Mucosa of descending colon (tissue), 3 donors: ENCODE results near the gene SLC25A36. TPM values are rescaled to one million over a fixed set of nuclear protein-coding genes. Genes with fewer than 3 reads are reported as not detected.

Experiments
- ATAC-seq: fragments of 200-7000 bp; cut with Tn5 transposase; one replicate; pipeline ENCODE4 v1.9.1; 2020; ENCODE audit warnings: mild to moderate bottlenecking, moderate library complexity
- DNase-seq, 3 donors: peaks; one replicate each; pipeline ENCODE4 v3.0.0-alpha.2; 2020
- H3K36me3 ChIP-seq: fragments of 200-600 bp; one replicate; pipeline ENCODE4 v1.8.0; 2021; ENCODE audit warnings: low read depth, mild to moderate bottlenecking
- H3K4me1 ChIP-seq: fragments of 200-600 bp; one replicate; pipeline ENCODE4 v1.8.0; 2021; ENCODE audit warnings: low read depth, mild to moderate bottlenecking
- H3K4me3 ChIP-seq: fragments of 200-600 bp; one replicate; pipeline ENCODE4 v1.8.0; 2021; ENCODE audit warnings: mild to moderate bottlenecking
- H3K9me3 ChIP-seq: fragments of 200-600 bp; one replicate; pipeline ENCODE4 v1.8.0; 2021; ENCODE audit warnings: mild to moderate bottlenecking
- intact Hi-C, 2 donors: fragments of 100-400 bp; cut with DNase I in 1 of 2; cut with micrococcal nuclease in 1 of 2; formaldehyde crosslinking; loops; one replicate each; pipeline versions ENCODE4 v1.11.0 to v1.11.1; 2022; cut with DNase I, micrococcal nuclease
- long read RNA-seq, 2 donors: library from polyadenylated mRNA; unstranded; transcript quantifications; one replicate each; pipeline ENCODE4 v2.0.0, GENCODE V29; 2019 to 2021
- total RNA-seq, 3 donors: library from RNA; stranded (reverse); fragmentation: NEBNext Ultra II Directional in 2 of 3; extraction: Animal tissue kit (Norgen Biotek cat#: 25700) in 2 of 3; gene quantifications; one replicate each; pipeline versions ENCODE4 v1.2.1 to v1.2.4, GENCODE V29; 2021 to 2023
- TF ChIP-seq, protein P1 (sequence below): fragments of 200-600 bp; IDR thresholded peaks from one replicate; pipeline ENCODE4 v1.8.0; 2022; ENCODE audit warnings: antibody characterized with exemption, mild to moderate bottlenecking
- donor health status: DM: no; HTN: no; CAD: no; lungs with moderate emphysema.
- donor health status: DM: no; HTN: no; CAD: no.
- donor health status: DM: no; HTN: yes; CAD: no.

The SLC25A36 gene, protein sequence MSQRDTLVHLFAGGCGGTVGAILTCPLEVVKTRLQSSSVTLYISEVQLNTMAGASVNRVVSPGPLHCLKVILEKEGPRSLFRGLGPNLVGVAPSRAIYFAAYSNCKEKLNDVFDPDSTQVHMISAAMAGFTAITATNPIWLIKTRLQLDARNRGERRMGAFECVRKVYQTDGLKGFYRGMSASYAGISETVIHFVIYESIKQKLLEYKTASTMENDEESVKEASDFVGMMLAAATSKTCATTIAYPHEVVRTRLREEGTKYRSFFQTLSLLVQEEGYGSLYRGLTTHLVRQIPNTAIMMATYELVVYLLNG
- total RNA-seq = 10 to 100 TPM; 38.3 to 53.7 (median 47.5) TPM
- long read RNA-seq, donor 1, transcript SLC25A36-201 (7 exons, 1,301 nt) = major isoform, 12 of 30 reads
- long read RNA-seq, donor 1, transcript SLC25A36-208 (4 exons, 3,537 nt) = minor isoform, 7 of 30 reads
- long read RNA-seq, donor 1, partial matches to known transcripts = 0 of 30 reads
- long read RNA-seq, donor 1, other reads (novel, unspliced or antisense) = 8 of 30 reads
- long read RNA-seq, donor 2, transcript SLC25A36-201 (7 exons, 1,301 nt) = major isoform, 7 of 17 reads
- long read RNA-seq, donor 2, transcript SLC25A36-208 (4 exons, 3,537 nt) = minor isoform, 6 of 17 reads
- long read RNA-seq, donor 2, partial matches to known transcripts = 0 of 17 reads
- long read RNA-seq, donor 2, other reads (novel, unspliced or antisense) = 4 of 17 reads

- Histone ChIP-seq H3K4me3 (peak within 1 kb of the TSS; percentile 93), H3K36me3 (no peaks in the 10 kb centered on the region), H3K9me3 (no peaks in the 10 kb centered on the region), H3K4me1 (peaks cover 18% of the 10 kb centered on the region)
- TF ChIP-seq, protein P1, sequence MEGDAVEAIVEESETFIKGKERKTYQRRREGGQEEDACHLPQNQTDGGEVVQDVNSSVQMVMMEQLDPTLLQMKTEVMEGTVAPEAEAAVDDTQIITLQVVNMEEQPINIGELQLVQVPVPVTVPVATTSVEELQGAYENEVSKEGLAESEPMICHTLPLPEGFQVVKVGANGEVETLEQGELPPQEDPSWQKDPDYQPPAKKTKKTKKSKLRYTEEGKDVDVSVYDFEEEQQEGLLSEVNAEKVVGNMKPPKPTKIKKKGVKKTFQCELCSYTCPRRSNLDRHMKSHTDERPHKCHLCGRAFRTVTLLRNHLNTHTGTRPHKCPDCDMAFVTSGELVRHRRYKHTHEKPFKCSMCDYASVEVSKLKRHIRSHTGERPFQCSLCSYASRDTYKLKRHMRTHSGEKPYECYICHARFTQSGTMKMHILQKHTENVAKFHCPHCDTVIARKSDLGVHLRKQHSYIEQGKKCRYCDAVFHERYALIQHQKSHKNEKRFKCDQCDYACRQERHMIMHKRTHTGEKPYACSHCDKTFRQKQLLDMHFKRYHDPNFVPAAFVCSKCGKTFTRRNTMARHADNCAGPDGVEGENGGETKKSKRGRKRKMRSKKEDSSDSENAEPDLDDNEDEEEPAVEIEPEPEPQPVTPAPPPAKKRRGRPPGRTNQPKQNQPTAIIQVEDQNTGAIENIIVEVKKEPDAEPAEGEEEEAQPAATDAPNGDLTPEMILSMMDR = no peak
- ATAC-seq = peak; percentile 99
- peak; percentile 96 to 98 (median 98) for DNase-seq
- intact Hi-C loops = no loop called here
Measured at GRCh38 chr3:140941434-140942220, at the start of gene SLC25A36. TSS of gene SLC25A36 (plus strand) at chr3:140941836. CDS start at chr3:140942055, 219 bp downstream.

DNA sequence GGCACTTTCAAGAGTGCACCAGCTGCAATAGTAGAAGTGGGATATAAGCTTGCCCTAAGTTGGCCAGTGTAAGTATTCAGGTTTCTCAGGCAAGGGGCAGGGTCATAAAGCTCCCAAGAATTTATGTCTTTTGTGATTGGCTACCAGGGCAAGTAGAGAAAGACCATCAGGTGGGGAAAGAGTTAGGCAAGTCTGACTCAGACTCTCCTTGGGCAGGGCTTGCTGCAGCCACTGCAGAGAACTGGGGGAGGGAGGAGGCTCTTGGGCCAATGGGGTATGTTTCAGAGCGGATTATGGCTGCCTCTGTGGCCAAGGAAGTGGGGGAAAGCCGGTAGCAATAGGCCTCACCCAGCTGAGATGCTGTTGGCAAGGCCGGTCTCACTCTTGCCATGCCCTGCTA lies 44.6 kb upstream of the SLC25A36 start:
- Histone ChIP-seq H3K4me1 (no peaks in the 10 kb centered on the region), H3K36me3 (no peaks in the 10 kb centered on the region), H3K9me3 (no peaks in the 10 kb centered on the region), H3K4me3 (no peak overlapping the region)
- TF ChIP-seq, protein P1 = no peak
- ATAC-seq (no peak), DNase-seq (no peak)
- intact Hi-C loops = loop anchor here (5.0 to 10.0 kb wide), 2 partner anchors 208 to 210 kb away; no protein-coding TSS in a partner anchor

DNA sequence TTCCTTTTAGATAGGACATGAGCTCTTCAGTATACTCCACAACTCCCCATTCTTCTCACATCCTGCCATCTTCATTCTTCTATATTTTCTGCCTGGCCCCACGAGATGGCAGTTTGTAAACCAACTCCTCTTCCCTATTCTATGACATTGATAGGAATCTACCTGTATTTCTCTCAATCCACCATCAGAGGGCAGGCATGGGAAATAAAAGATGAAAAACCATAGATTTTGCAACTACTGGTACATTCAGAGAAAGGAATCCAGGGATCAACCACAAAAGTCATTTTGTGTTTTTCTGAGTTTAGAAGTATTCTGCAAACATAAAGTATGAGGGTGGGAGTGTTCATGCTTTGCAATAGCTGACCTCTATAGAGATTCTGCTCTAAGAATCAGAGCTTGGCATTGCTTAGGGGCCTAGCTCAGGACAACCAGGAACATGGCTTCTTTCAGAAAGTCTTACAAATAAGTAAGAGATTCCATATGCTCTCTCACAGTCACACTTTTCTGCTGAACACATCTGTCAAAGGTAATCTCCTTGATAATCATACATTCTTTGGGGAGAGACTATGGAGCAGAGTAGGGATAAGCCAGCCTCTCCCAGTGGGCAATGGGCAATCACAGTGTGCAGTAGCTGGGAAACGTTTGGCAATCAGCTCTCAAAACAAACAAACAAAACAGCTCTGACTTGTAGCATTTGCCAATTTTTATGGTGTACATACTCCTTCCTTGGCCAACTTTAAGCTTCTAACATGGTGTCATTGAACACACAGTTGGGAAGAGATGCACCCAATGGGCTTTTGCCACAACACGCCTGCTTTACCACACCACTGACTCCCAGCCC lies 43.1 kb upstream of the SLC25A36 start:
- peak in 1 of 3 donors; percentile 45 for DNase-seq
- TF ChIP-seq, protein P1 = peak; percentile 19

DNA sequence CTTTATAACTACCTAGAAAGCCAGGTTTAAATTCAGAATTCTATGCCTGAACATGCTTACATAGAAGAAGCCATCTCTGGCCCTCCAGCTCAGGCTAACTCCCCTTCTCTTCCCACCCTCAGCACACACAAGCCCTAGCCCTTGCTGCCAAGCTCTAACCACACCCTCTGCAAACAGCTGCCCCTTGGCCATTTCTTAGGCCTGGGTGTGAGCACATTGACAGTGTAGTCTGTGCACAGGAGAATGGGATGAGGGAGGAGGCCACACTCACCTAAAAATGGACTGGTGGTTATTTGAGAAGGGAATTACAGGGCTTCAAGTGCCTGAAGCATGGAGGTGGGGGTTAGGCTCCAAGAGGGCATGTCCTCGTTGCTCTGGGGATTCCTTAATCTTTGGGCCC lies 42.3 kb upstream of the SLC25A36 start:
- DNase-seq = peak in 1 of 3 donors; percentile 8
- peak; percentile 62 for ATAC-seq
- TF ChIP-seq, protein P1 = no peak

More for the DNA sequence above, 43.1 kb upstream of the SLC25A36 start:
- ATAC-seq = peak; percentile 81
- intact Hi-C loops = loop anchor here (5.0 to 10.0 kb wide), 2 partner anchors 206 to 209 kb away; no protein-coding TSS in a partner anchor
- no peaks in the 10 kb centered on the region for H3K9me3 ChIP-seq
- no peaks in the 10 kb centered on the region for H3K36me3 ChIP-seq
- no peaks in the 10 kb centered on the region for H3K4me1 ChIP-seq
- H3K4me3 ChIP-seq = no peak overlapping the region

More for the DNA sequence above, 42.3 kb upstream of the SLC25A36 start:
- Histone ChIP-seq H3K4me1 (no peaks in the 10 kb centered on the region), H3K36me3 (no peaks in the 10 kb centered on the region), H3K9me3 (no peaks in the 10 kb centered on the region), H3K4me3 (no peak overlapping the region)
- intact Hi-C loops = loop anchor here (5.0 to 10.0 kb wide), 2 partner anchors 205 to 208 kb away; no protein-coding TSS in a partner anchor
